Activated T-helper 1 cell treated with anti-CD3 and anti-CD28 coated beads, Interleukin-12 subunit alpha, Interleukin-12 subunit beta, Interleukin-2, Interleukin-4 antibody, amounts not matched to agents 30 ng/mL and 10 ng/mL and 1 ng/mL, durations not matched to agents 14 hours and 24 hours and 36 hours (primary cell): ENCODE results near the gene NET1. TPM values are rescaled to one million over a fixed set of nuclear protein-coding genes. Genes with fewer than 3 reads are reported as not detected.

Experiments used
- DNase-seq: peaks from one replicate; pipeline ENCODE4 v3.0.0; 2021; ENCODE audit warnings: low spot score
- H3K27ac Mint-ChIP-seq: one replicate; pipeline ENCODE4 v1.8.0; 2021; ENCODE audit warnings: mild to moderate bottlenecking, mixed read lengths
- H3K27me3 Mint-ChIP-seq: one replicate; pipeline ENCODE4 v1.8.0; 2022; ENCODE audit warnings: mild to moderate bottlenecking, moderate library complexity, mixed read lengths; ENCODE audit not compliant: insufficient read depth
- H3K36me3 Mint-ChIP-seq: one replicate; pipeline ENCODE4 v1.8.0; 2021; ENCODE audit warnings: low read depth, mixed read lengths
- H3K4me1 Mint-ChIP-seq: one replicate; pipeline ENCODE4 v1.8.0; 2021; ENCODE audit warnings: low read depth, mixed read lengths
- H3K4me3 Mint-ChIP-seq: one replicate; pipeline ENCODE4 v1.8.0; 2021; ENCODE audit warnings: mild to moderate bottlenecking, moderate library complexity, mixed read lengths
- H3K9me3 Mint-ChIP-seq: one replicate; pipeline ENCODE4 v1.8.0; 2021; ENCODE audit warnings: mixed read lengths
- intact Hi-C: fragments of 100-400 bp; cut with micrococcal nuclease; formaldehyde crosslinking; loops from one replicate; pipeline ENCODE4 v1.15.1; 2024
- total RNA-seq: library from RNA; stranded (reverse); gene quantifications from 2 replicates; pipeline ENCODE4 v1.2.3, GENCODE V29; 2022

The NET1 gene
- total RNA-seq, 1 donor from 2014 or later = 40.3 TPM

GRCh38 chr10:5381187-5381586, 31.2 kb upstream of the NET1 start:
- Mint-ChIP-seq H3K36me3 (no peaks in the 10 kb centered on the region), H3K27me3 (peaks cover 2% of the 10 kb centered on the region), H3K27ac (no peak overlapping the region), H3K4me3 (no peak overlapping the region), H3K4me1 (no peaks in the 10 kb centered on the region), H3K9me3 (no peaks in the 10 kb centered on the region)
- intact Hi-C loops = loop anchor here (5.0 kb wide), 2 partner anchors 99 to 564 kb away; no protein-coding TSS in a partner anchor
- DNase-seq = no peak

GRCh38 chr10:5385224-5385623, 27.1 kb upstream of the NET1 start:
- intact Hi-C loops = no loop called here
- no peaks in the 10 kb centered on the region for H3K4me1 Mint-ChIP-seq
- no peak for DNase-seq
- peaks cover 4% of the 10 kb centered on the region for H3K36me3 Mint-ChIP-seq
- no peak overlapping the region for H3K4me3 Mint-ChIP-seq
- peaks cover 4% of the 10 kb centered on the region for H3K27me3 Mint-ChIP-seq
- H3K27ac Mint-ChIP-seq = no peak overlapping the region
- peaks cover 22% of the 10 kb centered on the region for H3K9me3 Mint-ChIP-seq

GRCh38 chr10:5387169-5387568, 25.2 kb upstream of the NET1 start:
- DNase-seq = no peak
- peaks cover 6% of the 10 kb centered on the region for H3K36me3 Mint-ChIP-seq

GRCh38 chr10:5390607-5391205, 21.7 kb upstream of the NET1 start:
- intact Hi-C loops = no loop called here
- H3K27ac Mint-ChIP-seq = no peak overlapping the region
- peaks cover 49% of the 10 kb centered on the region for H3K9me3 Mint-ChIP-seq

More at GRCh38 chr10:5387169-5387568, 25.2 kb upstream of the NET1 start:
- Mint-ChIP-seq H3K27ac (no peak overlapping the region), H3K9me3 (peaks cover 41% of the 10 kb centered on the region), H3K4me3 (no peak overlapping the region), H3K27me3 (peaks cover 4% of the 10 kb centered on the region), H3K4me1 (no peaks in the 10 kb centered on the region)
- intact Hi-C loops = no loop called here

GRCh38 chr10:5391790-5392189, 20.6 kb upstream of the NET1 start:
- Mint-ChIP-seq H3K36me3 (peaks cover 6% of the 10 kb centered on the region), H3K9me3 (peaks cover 49% of the 10 kb centered on the region), H3K27ac (no peak overlapping the region), H3K4me1 (no peaks in the 10 kb centered on the region), H3K27me3 (peaks cover 8% of the 10 kb centered on the region), H3K4me3 (no peak overlapping the region)
- intact Hi-C loops = no loop called here
- no peak for DNase-seq

More at GRCh38 chr10:5390607-5391205, 21.7 kb upstream of the NET1 start:
- peaks cover 6% of the 10 kb centered on the region for H3K36me3 Mint-ChIP-seq
- peaks cover 7% of the 10 kb centered on the region for H3K27me3 Mint-ChIP-seq
- no peak for DNase-seq
- H3K4me1 Mint-ChIP-seq = no peaks in the 10 kb centered on the region
- no peak overlapping the region for H3K4me3 Mint-ChIP-seq

GRCh38 chr10:5393529-5393928, 18.8 kb upstream of the NET1 start:
- Mint-ChIP-seq H3K27ac (no peak overlapping the region), H3K36me3 (peaks cover 6% of the 10 kb centered on the region), H3K27me3 (peaks cover 12% of the 10 kb centered on the region), H3K9me3 (peaks cover 44% of the 10 kb centered on the region), H3K4me3 (no peak overlapping the region), H3K4me1 (no peaks in the 10 kb centered on the region)
- intact Hi-C loops = no loop called here
- no peak for DNase-seq

GRCh38 chr10:5395168-5395567, 17.2 kb upstream of the NET1 start:
- Mint-ChIP-seq H3K27ac (no peak overlapping the region), H3K27me3 (peaks cover 13% of the 10 kb centered on the region), H3K36me3 (peaks cover 1% of the 10 kb centered on the region), H3K4me3 (no peak overlapping the region), H3K4me1 (no peaks in the 10 kb centered on the region), H3K9me3 (peaks cover 28% of the 10 kb centered on the region)
- intact Hi-C loops = no loop called here
- no peak for DNase-seq

GRCh38 chr10:5396556-5397300, 15.6 kb upstream of the NET1 start:
- no peak for DNase-seq
- Mint-ChIP-seq H3K27me3 (peaks cover 21% of the 10 kb centered on the region), H3K4me3 (no peak overlapping the region), H3K4me1 (no peaks in the 10 kb centered on the region), H3K27ac (no peak overlapping the region), H3K9me3 (peaks cover 13% of the 10 kb centered on the region), H3K36me3 (no peaks in the 10 kb centered on the region)
- intact Hi-C loops = no loop called here

GRCh38 chr10:5399332-5399731, 13.0 kb upstream of the NET1 start:
- H3K4me3 Mint-ChIP-seq = no peak overlapping the region
- no peaks in the 10 kb centered on the region for H3K36me3 Mint-ChIP-seq
- no peak overlapping the region for H3K27ac Mint-ChIP-seq
- H3K27me3 Mint-ChIP-seq = peaks cover 18% of the 10 kb centered on the region
- DNase-seq = no peak
- no peaks in the 10 kb centered on the region for H3K4me1 Mint-ChIP-seq
- H3K9me3 Mint-ChIP-seq = no peaks in the 10 kb centered on the region
- intact Hi-C loops = no loop called here

- intact Hi-C loops = no loop called here
- Mint-ChIP-seq H3K36me3 (no peaks in the 10 kb centered on the region), H3K4me3 (no peak overlapping the region), H3K4me1 (no peaks in the 10 kb centered on the region), H3K27me3 (peaks cover 18% of the 10 kb centered on the region), H3K9me3 (no peaks in the 10 kb centered on the region), H3K27ac (no peak overlapping the region)
- no peak for DNase-seq
Measured at GRCh38 chr10:5400468-5401240, 11.7 kb upstream of the NET1 start.

GRCh38 chr10:5402798-5403197, 9.6 kb upstream of the NET1 start:
- Mint-ChIP-seq H3K27me3 (peaks cover 14% of the 10 kb centered on the region), H3K36me3 (no peaks in the 10 kb centered on the region), H3K4me3 (no peak overlapping the region), H3K27ac (no peak overlapping the region), H3K9me3 (no peaks in the 10 kb centered on the region), H3K4me1 (no peaks in the 10 kb centered on the region)
- intact Hi-C loops = no loop called here
- DNase-seq = no peak

- Mint-ChIP-seq H3K27ac (no peak within 1 kb of the TSS), H3K27me3 (peaks cover 15% of the 10 kb centered on the region), H3K4me1 (no peaks in the 10 kb centered on the region), H3K4me3 (no peak within 1 kb of the TSS), H3K9me3 (no peaks in the 10 kb centered on the region), H3K36me3 (no peaks in the 10 kb centered on the region)
- DNase-seq = no peak
- intact Hi-C loops = no loop called here
Measured at GRCh38 chr10:5404208-5405041, 7.9 kb upstream of the NET1 start, which contains the start of gene TUBAL3. Gene TUBAL3 (minus strand): TSS chr10:5404828. CDS start chr10:5404792, 36 bp downstream.
